SKM-1 treated with dmso at 0.1 percent for 144 hours (cell line): Measurements from ENCODE around the gene IRF7.

Experiments used
- DNase-seq: peaks from one replicate; lab custom pipeline; 2025; ENCODE audit not compliant: unreplicated experiment; lab: John Stamatoyannopoulos, UW

IRF7 gene

GRCh38 chr11:641806-642370, 26.1 kb upstream of the IRF7 start:
- DNase-seq = no peak

DNA sequence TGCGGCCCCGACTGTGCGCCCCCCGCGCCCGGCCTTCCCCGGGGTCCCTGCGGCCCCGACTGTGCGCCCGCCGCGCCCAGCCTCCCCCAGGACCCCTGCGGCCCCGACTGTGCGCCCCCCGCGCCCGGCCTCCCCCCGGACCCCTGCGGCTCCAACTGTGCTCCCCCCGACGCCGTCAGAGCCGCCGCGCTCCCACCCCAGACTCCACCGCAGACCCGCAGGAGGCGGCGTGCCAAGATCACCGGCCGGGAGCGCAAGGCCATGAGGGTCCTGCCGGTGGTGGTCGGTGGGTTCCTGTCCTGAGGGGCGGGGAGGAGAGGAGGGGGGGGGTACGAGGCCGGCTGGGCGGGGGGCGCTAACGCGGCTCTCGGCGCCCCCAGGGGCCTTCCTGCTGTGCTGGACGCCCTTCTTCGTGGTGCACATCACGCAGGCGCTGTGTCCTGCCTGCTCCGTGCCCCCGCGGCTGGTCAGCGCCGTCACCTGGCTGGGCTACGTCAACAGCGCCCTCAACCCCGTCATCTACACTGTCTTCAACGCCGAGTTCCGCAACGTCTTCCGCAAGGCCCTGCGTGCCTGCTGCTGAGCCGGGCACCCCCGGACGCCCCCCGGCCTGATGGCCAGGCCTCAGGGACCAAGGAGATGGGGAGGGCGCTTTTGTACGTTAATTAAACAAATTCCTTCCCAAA, 24.4 kb upstream of the IRF7 start:
- DNase-seq = no peak

DNA sequence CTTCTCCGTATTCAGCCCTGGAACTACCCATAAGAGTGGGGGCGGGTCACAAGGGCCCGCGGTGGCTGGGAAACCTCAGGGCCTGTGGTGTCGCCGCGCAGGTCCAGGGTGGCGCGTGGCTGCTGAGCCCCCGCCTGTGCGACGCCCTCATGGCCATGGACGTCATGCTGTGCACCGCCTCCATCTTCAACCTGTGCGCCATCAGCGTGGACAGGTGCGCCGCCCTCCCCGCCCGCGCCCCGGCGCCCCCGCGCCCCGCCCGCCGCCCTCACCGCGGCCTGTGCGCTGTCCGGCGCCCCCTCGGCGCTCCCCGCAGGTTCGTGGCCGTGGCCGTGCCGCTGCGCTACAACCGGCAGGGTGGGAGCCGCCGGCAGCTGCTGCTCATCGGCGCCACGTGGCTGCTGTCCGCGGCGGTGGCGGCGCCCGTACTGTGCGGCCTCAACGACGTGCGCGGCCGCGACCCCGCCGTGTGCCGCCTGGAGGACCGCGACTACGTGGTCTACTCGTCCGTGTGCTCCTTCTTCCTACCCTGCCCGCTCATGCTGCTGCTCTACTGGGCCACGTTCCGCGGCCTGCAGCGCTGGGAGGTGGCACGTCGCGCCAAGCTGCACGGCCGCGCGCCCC, 23.7 kb upstream of the IRF7 start:
- no peak for DNase-seq

DNA sequence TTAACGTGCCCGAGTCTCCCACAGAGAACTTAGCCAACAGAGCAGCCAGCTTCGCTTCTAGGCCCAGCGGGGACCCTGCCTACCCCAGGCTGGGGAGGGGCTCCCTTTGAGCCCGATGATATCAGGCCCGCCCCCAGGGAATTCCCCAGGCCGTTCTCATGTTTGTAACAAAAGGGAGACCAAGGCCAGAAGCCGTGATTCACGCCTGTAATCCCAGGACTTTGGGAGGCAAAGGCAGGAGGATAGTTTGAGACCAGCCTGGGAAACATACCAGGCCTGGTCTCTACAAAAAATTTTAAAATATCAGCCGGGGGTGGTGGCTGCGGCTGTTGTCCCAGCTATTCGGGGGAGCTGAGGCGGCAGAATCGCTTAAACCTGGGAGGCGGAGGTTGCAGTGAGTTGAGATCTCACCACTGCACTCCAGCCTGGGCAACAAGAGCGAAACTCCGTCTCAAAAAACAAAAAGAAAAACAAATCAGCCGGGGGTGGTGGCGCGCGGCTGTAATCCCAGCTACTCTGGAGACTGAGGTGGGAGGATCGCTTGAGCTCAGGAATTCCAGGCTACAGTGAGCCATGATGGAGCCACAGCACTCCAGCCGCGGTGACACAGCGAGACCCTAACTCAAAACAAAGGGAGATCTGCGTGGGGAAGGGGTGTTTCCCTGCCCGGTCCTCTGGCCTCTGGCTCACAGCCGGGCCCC, 23.0 kb upstream of the IRF7 start:
- no peak for DNase-seq

- no peak for DNase-seq
Measured at GRCh38 chr11:637593-638521, 22.1 kb upstream of the IRF7 start.

DNA sequence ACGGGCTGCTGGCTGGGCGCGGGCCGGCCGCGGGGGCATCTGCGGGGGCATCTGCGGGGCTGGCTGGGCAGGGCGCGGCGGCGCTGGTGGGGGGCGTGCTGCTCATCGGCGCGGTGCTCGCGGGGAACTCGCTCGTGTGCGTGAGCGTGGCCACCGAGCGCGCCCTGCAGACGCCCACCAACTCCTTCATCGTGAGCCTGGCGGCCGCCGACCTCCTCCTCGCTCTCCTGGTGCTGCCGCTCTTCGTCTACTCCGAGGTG, 21.5 kb upstream of the IRF7 start:
- no peak for DNase-seq

DNA sequence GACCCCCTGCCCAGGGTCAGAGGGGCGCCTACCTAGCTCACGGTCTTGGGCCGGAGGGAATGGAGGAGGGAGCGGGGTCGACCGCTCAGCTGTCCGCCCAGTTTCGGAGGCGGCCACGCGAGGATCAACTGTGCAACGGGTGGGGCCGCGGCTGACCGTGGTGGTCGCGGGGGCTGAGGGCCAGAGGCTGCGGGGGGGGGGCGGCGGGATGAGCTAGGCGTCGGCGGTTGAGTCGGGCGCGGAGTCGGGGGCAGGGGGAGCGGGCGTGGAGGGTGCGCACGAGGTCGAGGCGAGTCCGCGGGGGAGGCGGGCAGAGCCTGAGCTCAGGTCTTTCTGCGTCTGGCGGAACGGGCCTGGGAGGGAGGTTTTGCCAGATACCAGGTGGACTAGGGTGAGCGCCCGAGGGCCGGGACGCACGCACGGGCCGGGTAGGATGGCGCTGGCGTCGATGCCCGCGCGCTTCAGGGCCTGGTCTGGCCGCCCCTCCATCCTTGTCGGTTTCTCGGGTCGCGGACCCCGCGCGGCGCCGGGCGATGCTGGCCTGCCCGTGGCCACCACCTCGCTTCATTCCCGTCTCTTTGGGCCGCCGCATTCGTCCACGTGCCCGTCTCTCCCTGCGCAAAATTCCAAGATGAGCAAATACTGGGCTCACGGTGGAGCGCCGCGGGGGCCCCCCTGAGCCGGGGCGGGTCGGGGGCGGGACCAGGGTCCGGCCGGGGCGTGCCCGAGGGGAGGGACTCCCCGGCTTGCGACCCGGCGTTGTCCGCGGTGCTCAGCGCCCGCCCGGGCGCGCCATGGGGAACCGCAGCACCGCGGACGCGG, 21.0 kb upstream of the IRF7 start, which contains the start of gene DRD4:
TSS of gene DRD4 (plus strand) at position 759 of the 822 bp plus-strand sequence. CDS start at position 795, 36 bp downstream.
- no peak for DNase-seq

DNA sequence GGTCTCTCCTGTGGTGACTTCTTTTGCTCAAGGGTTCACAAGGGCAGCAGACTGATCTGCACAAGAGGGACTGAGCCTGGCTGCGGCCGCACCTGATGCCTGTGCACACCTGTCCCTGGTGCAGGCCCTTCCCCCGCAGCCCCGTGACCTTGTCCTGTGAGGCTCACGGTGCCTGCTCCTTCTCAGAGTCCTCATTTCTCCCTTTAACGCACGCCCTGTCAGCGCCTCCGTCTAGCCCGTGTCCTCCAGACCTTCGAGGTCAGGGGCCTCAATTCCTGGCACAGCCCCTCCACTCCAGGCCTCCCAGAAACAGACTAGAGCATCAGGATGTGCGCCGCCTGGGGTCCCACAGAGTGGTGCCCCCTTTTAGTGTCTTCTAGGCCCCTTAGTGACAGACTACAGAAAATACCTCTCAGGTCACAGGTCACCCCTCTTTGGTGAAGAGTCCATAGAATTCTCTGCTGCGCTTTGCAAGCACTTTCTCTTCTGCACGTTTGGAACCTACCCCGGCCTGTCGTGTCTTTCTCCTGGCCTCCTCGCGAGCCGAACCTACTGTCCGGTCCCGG, 20.3 kb upstream of the IRF7 start:
- DNase-seq = no peak

- DNase-seq = no peak
Measured at GRCh38 chr11:630871-631270, 15.1 kb upstream of the IRF7 start.

GRCh38 chr11:629237-629583, 13.5 kb upstream of the IRF7 start:
- no peak for DNase-seq

GRCh38 chr11:628056-628455, 12.3 kb upstream of the IRF7 start:
- DNase-seq = no peak

DNA sequence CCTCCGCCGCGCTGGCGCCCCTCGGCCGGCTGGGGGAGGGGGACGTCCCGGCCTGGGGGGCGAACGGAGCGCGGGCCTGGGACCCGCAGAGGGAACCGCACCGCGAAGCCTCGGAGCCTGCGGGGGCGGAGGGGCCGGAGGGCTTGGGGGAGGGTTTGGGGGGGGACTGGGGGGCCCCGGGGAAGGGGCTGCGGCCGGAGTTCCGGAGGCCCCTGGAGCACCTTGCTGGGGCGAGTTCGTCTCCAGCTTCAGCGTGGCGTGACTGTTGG, 11.5 kb upstream of the IRF7 start:
- no peak for DNase-seq

- DNase-seq = no peak
Measured at GRCh38 chr11:626475-627307, 10.9 kb upstream of the IRF7 start, which contains the start of gene SCT. SCT (minus strand) TSS chr11:627181; CDS start chr11:627143, 38 bp downstream.

- no peak for DNase-seq
Measured at GRCh38 chr11:625636-626268, 10.0 kb upstream of the IRF7 start.

DNA sequence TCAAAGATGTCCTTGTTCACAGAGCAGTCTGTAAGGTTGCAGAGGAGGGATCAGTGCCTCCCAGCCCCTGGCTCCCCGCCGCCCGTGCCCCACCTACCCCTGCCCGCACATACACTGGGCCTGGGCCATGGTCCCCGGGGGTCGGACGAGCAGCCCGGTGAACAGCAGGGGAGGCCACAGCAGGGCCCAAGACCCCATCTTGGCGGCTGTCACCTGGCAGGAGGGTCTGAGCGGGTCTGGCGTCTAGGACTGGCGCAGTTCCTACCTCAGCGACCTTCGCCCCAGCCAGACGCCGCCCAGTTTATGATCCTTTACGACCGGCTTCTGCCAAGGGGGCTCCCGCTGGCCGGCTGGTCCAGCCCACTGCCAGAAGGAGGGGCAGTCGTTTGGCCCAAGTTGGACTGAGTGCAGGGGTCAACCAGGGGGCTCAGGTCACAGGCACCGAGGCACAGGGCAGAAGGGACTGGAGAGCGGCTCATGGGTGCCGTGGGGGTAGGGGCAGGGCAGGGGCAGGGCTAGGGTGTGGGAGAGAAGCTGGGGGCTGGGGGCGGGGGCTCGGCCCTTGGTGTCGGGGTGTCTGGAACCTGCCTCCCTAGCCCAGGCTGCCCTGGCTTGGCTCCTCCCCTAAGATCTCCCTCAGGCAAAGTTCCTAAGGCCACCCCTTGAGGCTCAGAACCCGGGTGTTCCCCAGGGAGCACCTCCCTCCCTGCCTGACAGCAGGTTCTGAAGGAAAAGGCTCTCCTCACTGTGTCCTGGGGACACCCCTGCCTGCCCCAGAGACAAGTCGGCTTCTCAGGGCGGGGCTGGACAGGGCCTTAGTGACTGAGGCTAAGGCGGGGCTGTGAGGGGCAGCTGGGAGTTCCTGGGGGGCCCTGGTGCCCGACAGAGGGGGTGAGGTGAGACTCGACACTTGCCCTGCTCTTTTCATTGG, 9.2 kb upstream of the IRF7 start, which contains the start of gene CDHR5:
TSS of gene CDHR5 (minus strand) at position 251 of the 931 bp plus-strand sequence. CDS start at position 198, 53 bp downstream.
- DNase-seq = no peak

- no peak for DNase-seq
Measured at GRCh38 chr11:623999-624704, 8.4 kb upstream of the IRF7 start.

GRCh38 chr11:623349-623869, 7.7 kb upstream of the IRF7 start:
- DNase-seq = no peak
